Sciatic nerve (tissue), 1 donor: ENCODE results near the gene APOF. TPM values are rescaled to one million over a fixed set of nuclear protein-coding genes. Genes with fewer than 3 reads are reported as not detected.

Experiments used
- total RNA-seq: library from RNA; stranded (reverse); fragmentation: NEBNext Ultra II Directional; extraction: Animal tissue kit (Norgen Biotek cat#: 25700); gene quantifications from one replicate; pipeline ENCODE4 v1.2.1, GENCODE V29; 2021
- donor health status: DM: no; HTN: no; CAD: no.

The APOF gene
- total RNA-seq, 1 donor from 2014 or later = not detected

Other genes starting within 250 kb of the APOF start
- 2,818 TPM for gene RPL41, start 246.2 kb downstream of the APOF start, total RNA-seq
- gene ZC3H10, start 244.6 kb downstream of the APOF start, total RNA-seq = 9.0 TPM
- gene ESYT1, start 234.6 kb downstream of the APOF start, total RNA-seq = 85.9 TPM
- 40.0 TPM for gene MYL6B, start 210.3 kb downstream of the APOF start, total RNA-seq
- gene MYL6, start 204.5 kb downstream of the APOF start, total RNA-seq = 993 TPM
- 160 TPM for gene SMARCC2, start 173.4 kb downstream of the APOF start, total RNA-seq
- 40.7 TPM for gene RNF41, start 140.9 kb downstream of the APOF start, total RNA-seq
- gene NABP2, start 138.5 kb downstream of the APOF start, total RNA-seq = 18.5 TPM
- gene SLC39A5, start 132.8 kb downstream of the APOF start, total RNA-seq = 0.80 TPM
- gene ANKRD52, start 104.5 kb downstream of the APOF start, total RNA-seq = 40.1 TPM
- gene COQ10A, start 95.9 kb downstream of the APOF start, total RNA-seq = 8.3 TPM
- 106 TPM for gene CS, start 62.5 kb downstream of the APOF start, total RNA-seq
- gene CNPY2, start 46.9 kb downstream of the APOF start, total RNA-seq = 87.3 TPM
- 101 TPM for gene PAN2, start 28.9 kb downstream of the APOF start, total RNA-seq
- not detected for gene IL23A, start 24.0 kb downstream of the APOF start, total RNA-seq
- gene STAT2, start 2.8 kb downstream of the APOF start, total RNA-seq = 195 TPM
- gene TIMELESS, start 86.6 kb upstream of the APOF start, total RNA-seq = 4.4 TPM
- not detected for gene MIP, start 91.8 kb upstream of the APOF start, total RNA-seq
- gene SPRYD4, start 105.7 kb upstream of the APOF start, total RNA-seq = 2.9 TPM
- 0.98 TPM for gene GLS2, start 125.3 kb upstream of the APOF start, total RNA-seq
- 90.6 TPM for gene RBMS2, start 159.0 kb upstream of the APOF start, total RNA-seq